Liver (tissue), 3 donors: Measurements from ENCODE around the gene NOX4.

ENCODE experiments used
- CTCF ChIP-seq: fragments of 150-350 bp; IDR thresholded peaks from 2 replicates; pipeline ENCODE4 v1.5.1; 2017; ENCODE audit warnings: improper control_type of control experiment, low read depth, low read length; ENCODE audit not compliant: missing input control
- RAD21 ChIP-seq, 2 donors: IDR thresholded peaks; 2 replicates each; pipeline ENCODE4 v1.6.1; 2016; ENCODE audit warnings: antibody characterized with exemption in 2 of 2, mild to moderate bottlenecking in 2 of 2
- REST ChIP-seq: IDR thresholded peaks from 2 replicates; pipeline ENCODE4 v1.6.1; 2016; ENCODE audit warnings: antibody characterized with exemption, mild to moderate bottlenecking
- donor health status: healthy.
- donor health status: healthy.

- no peak for TF ChIP-seq RAD21 (IDR thresholded peaks at IDR 0.05)
- TF ChIP-seq CTCF: no peak
- no peak for TF ChIP-seq REST
These were observed 53.9 kb downstream of the NOX4 start for GRCh38 chr11:89437317-89437716.
